B cell (primary cell): ENCODE data around the gene ATAD3B. TPM values are rescaled to one million over a fixed set of nuclear protein-coding genes. Genes with fewer than 3 reads are reported as not detected.
"Not testable (repeated sequence)": the region's sequence is repeated elsewhere in the genome, so short reads cannot be mapped to it uniquely, and the experiment has no call there.

Source experiments
- ATAC-seq: fragments of 200-7000 bp; cut with Tn5 transposase; one replicate; pipeline ENCODE4 v1.10.0; 2021; ENCODE audit warnings: low read depth, mild to moderate bottlenecking, moderate number of reproducible peaks, moderate library complexity
- CTCF ChIA-PET: fragments of 350-600 bp; sonication (Branson Sonifier 250); formaldehyde crosslinking; loops from one replicate; lab custom pipeline; 2021; ENCODE audit warnings: antibody characterized with exemption, inconsistent platforms; lab: Charles Lee
- POLR2A ChIA-PET: fragments of 350-600 bp; sonication (Branson Sonifier 250); formaldehyde crosslinking; loops from one replicate; lab custom pipeline; 2021; ENCODE audit warnings: antibody characterized with exemption; lab: Charles Lee
- DNase-seq: peaks from one replicate; pipeline ENCODE4 v3.0.0; 2013
- H2AFZ ChIP-seq: 2 replicates; pipeline ENCODE4 v1.6.1; 2012; ENCODE audit warnings: mild to moderate bottlenecking, low read depth, low read length; ENCODE audit not compliant: insufficient read depth, poor library complexity, severe bottlenecking
- H3K27ac ChIP-seq, 2 donors: 1 replicate in 1 of 2; 2 replicates in 1 of 2; pipeline ENCODE4 v1.5.1; 2012 to 2013; ENCODE audit warnings: low read length in 2 of 2, mild to moderate bottlenecking in 2 of 2, moderate library complexity in 1 of 2
- H3K27me3 ChIP-seq, 4 experiments: fragments of 200-600 bp in 1 of 4; sonication (generic) in 1 of 4; replicated peaks in 1 of 4; 1 replicate in 2 of 4; 2 replicates in 2 of 4; pipeline versions ENCODE4 v1.6.1 to v1.7.0; 2013 to 2016; ENCODE audit warnings: low read length in 3 of 4, mild to moderate bottlenecking in 2 of 4, mixed read lengths in 1 of 4, moderate library complexity in 1 of 4; ENCODE audit not compliant: insufficient read depth in 4 of 4, control insufficient read depth in 3 of 4; ENCODE audit errors: control extremely low read depth in 1 of 4
- H3K36me3 ChIP-seq, 2 experiments: replicated peaks in 1 of 2; 1 replicate in 1 of 2; 2 replicates in 1 of 2; pipeline versions ENCODE4 v1.6.1 to v1.7.1; 2013; ENCODE audit warnings: low read length in 1 of 2; ENCODE audit not compliant: insufficient read depth in 2 of 2, control insufficient read depth in 1 of 2; ENCODE audit errors: control extremely low read depth in 1 of 2, extremely low read depth in 1 of 2
- H3K4me1 ChIP-seq, 2 donors: fragments of 200-600 bp in 1 of 2; sonication (generic) in 1 of 2; 1 replicate in 1 of 2; 2 replicates in 1 of 2; pipeline versions ENCODE4 v1.5.1 to v1.6.1; 2013 to 2017; ENCODE audit warnings: low read length in 2 of 2; ENCODE audit not compliant: control insufficient read depth in 2 of 2, insufficient read depth in 2 of 2
- H3K4me2 ChIP-seq: replicated peaks from 2 replicates; pipeline ENCODE3; 2012; ENCODE audit warnings: mild to moderate bottlenecking, low read depth, low read length; ENCODE audit not compliant: poor library complexity, severe bottlenecking
- H3K4me3 ChIP-seq, 5 experiments: fragments of 200-600 bp in 1 of 5; sonication (generic) in 1 of 5; 1 replicate in 3 of 5; 2 replicates in 2 of 5; pipeline versions ENCODE4 v1.5.1 to v1.7.0; 2011 to 2016; ENCODE audit warnings: low read length in 4 of 5, mild to moderate bottlenecking in 4 of 5, low read depth in 2 of 5, control low read depth in 1 of 5, moderate library complexity in 1 of 5; ENCODE audit not compliant: insufficient read depth in 1 of 5; ENCODE audit errors: control extremely low read depth in 1 of 5, extremely low read depth in 1 of 5
- H3K79me2 ChIP-seq: fragments of 200-600 bp; sonication (generic); one replicate; pipeline ENCODE4 v1.6.0; 2016; ENCODE audit warnings: low read length; ENCODE audit not compliant: control insufficient read depth, insufficient read depth
- H3K9ac ChIP-seq: fragments of 200-600 bp; sonication (generic); 2 replicates; pipeline ENCODE4 v1.6.1; 2017; ENCODE audit warnings: mild to moderate bottlenecking, low read length, moderate library complexity
- H3K9me3 ChIP-seq, 3 donors: one replicate each; pipeline versions ENCODE4 v1.6.1 to v1.7.1; 2013; ENCODE audit warnings: low read length in 2 of 3; ENCODE audit not compliant: control insufficient read depth in 2 of 3, insufficient read depth in 1 of 3; ENCODE audit errors: control extremely low read depth in 1 of 3
- H4K20me1 ChIP-seq: 2 replicates; pipeline ENCODE4 v1.6.0; 2012; ENCODE audit warnings: mild to moderate bottlenecking, low read length; ENCODE audit not compliant: insufficient read depth, control insufficient read depth, poor library complexity, severe bottlenecking
- H3K27ac Mint-ChIP-seq: one replicate; pipeline ENCODE4 v1.8.0; 2021; ENCODE audit warnings: mixed read lengths
- H3K27me3 Mint-ChIP-seq: one replicate; pipeline ENCODE4 v1.8.0; 2021; ENCODE audit warnings: mixed read lengths
- H3K4me1 Mint-ChIP-seq: one replicate; pipeline ENCODE4 v1.8.0; 2021; ENCODE audit warnings: mixed read lengths
- H3K4me3 Mint-ChIP-seq: one replicate; pipeline ENCODE4 v1.8.0; 2021; ENCODE audit warnings: mixed read lengths
- H3K9me3 Mint-ChIP-seq: one replicate; pipeline ENCODE4 v1.8.0; 2022; ENCODE audit warnings: mixed read lengths; ENCODE audit not compliant: insufficient read depth
- EZH2 ChIP-seq: IDR thresholded peaks from 2 replicates; pipeline ENCODE4 v1.6.1; 2012; ENCODE audit warnings: borderline replicate concordance, low read depth, mild to moderate bottlenecking, moderate library complexity, low read length; ENCODE audit not compliant: insufficient read depth, poor library complexity, severe bottlenecking
- WGBS: methylation state at CpG from one replicate; pipeline ENCODE4 v1.1.5; 2013; ENCODE audit warnings: missing lambda C conversion rate; ENCODE audit not compliant: insufficient coverage; 5-methylcytosine and 5-hydroxymethylcytosine counted together
- intact Hi-C: fragments of 100-400 bp; cut with micrococcal nuclease; formaldehyde crosslinking; loops from one replicate; pipeline ENCODE4 v1.10.0; 2022
- polyA plus RNA-seq: library from polyadenylated mRNA; depleted of rRNA; stranded (reverse); fragments of >200 nt; gene quantifications from 2 replicates; pipeline ENCODE4 v1.2.3, GENCODE V29; 2012
- total RNA-seq, 2 donors: library from RNA; stranded (reverse); fragments of 120-200 nt in 1 of 2; gene quantifications; 1 replicate in 1 of 2; 2 replicates in 1 of 2; pipeline versions ENCODE4 v1.2.3 to v1.2.4, GENCODE V29; 2013 to 2022
- TF ChIP-seq, protein P1 (sequence below): fragments of 200-600 bp; IDR thresholded peaks from one replicate; pipeline ENCODE4 v1.8.0; 2022; ENCODE audit warnings: antibody characterized with exemption, mild to moderate bottlenecking

Gene ATAD3B
- total and polyA plus RNA-seq, 2 donors (not counting 1 experiment from before 2014, with no cell fraction given), result 50.9 to 51.5 TPM

DNA sequence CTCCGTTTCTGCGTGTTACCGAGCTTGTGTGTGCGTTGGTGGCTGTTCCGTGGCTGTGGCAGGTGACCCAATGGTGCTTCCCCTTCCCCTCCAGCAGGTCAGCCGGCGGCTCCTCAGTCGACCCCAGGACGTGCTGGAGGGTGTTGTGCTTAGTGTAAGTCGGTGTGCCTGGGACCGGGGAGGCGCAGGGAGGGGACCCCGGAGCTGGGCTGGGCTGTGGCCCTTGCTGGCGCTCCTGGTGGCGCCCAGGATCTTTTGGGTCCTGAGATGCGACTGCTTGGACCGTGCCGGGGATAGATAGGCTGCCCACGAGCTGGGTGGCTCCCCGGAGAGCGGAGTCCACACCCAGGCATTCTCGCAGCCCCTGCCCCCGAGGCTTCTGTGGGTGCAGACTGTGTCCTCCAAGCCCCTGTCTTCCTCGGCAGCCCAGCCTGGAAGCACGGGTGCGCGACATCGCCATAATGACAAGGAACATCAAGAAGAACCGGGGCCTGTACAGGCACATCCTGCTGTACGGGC lies 16.1 kb upstream of the ATAD3B start:
- H3K9ac ChIP-seq, result no peak overlapping the region
- ChIA-PET CTCF (no interaction called here), POLR2A (no interaction called here)
- no peak overlapping the region for H3K4me2 ChIP-seq
- peaks cover 0 to 4% (median 0%) of the 10 kb centered on the region in 4 experiments for H3K27me3 ChIP-seq
- no peaks in the 10 kb centered on the region for H3K79me2 ChIP-seq
- no peaks in the 10 kb centered on the region for H3K4me1 ChIP-seq
- no peak for ATAC-seq
- intact Hi-C loops, result no loop called here
- H4K20me1 ChIP-seq, result no peaks in the 10 kb centered on the region
- Mint-ChIP-seq H3K4me3 (no peak overlapping the region), H3K9me3 (no peaks in the 10 kb centered on the region), H3K4me1 (no peaks in the 10 kb centered on the region), H3K27ac (no peak overlapping the region), H3K27me3 (no peaks in the 10 kb centered on the region)
- TF ChIP-seq, protein P1, sequence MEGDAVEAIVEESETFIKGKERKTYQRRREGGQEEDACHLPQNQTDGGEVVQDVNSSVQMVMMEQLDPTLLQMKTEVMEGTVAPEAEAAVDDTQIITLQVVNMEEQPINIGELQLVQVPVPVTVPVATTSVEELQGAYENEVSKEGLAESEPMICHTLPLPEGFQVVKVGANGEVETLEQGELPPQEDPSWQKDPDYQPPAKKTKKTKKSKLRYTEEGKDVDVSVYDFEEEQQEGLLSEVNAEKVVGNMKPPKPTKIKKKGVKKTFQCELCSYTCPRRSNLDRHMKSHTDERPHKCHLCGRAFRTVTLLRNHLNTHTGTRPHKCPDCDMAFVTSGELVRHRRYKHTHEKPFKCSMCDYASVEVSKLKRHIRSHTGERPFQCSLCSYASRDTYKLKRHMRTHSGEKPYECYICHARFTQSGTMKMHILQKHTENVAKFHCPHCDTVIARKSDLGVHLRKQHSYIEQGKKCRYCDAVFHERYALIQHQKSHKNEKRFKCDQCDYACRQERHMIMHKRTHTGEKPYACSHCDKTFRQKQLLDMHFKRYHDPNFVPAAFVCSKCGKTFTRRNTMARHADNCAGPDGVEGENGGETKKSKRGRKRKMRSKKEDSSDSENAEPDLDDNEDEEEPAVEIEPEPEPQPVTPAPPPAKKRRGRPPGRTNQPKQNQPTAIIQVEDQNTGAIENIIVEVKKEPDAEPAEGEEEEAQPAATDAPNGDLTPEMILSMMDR, result no peak
- TF ChIP-seq EZH2, result no peak
- no peaks in the 10 kb centered on the region for H3K36me3 ChIP-seq
- WGBS, result 93% methylated on average over 25 of the region's 30 CpGs
- no peak for DNase-seq
- H3K9me3 ChIP-seq, result no peaks in the 10 kb centered on the region
- H3K4me3 ChIP-seq, result no peak overlapping the region
- H2AFZ ChIP-seq, result no peak overlapping the region
- no peak overlapping the region for H3K27ac ChIP-seq

DNA sequence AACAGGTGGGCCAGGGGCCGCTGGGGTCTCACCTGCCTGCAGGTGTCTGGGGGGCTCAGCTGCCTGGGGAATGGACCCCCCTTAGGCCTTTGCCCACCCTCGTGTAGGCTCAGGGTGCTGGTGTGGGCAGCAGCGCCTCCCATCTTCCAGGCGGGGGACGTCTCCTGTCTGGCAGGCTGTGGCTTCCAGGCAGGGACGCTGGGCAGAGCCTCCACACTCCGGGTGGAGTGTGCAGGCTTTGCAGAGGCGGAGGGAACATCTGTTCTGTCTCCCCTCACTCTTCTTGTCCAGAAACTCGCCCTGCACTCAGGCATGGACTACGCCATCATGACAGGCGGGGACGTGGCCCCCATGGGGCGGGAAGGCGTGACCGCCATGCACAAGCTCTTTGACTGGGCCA lies 15.6 kb upstream of the ATAD3B start:
- intact Hi-C loops, H3K27ac Mint-ChIP-seq, POLR2A ChIA-PET, H3K4me2 ChIP-seq, H3K9ac ChIP-seq, ATAC-seq, H3K27me3 ChIP-seq, H2AFZ ChIP-seq, H4K20me1 ChIP-seq, H3K79me2 ChIP-seq, H3K4me1 Mint-ChIP-seq, H3K27me3 Mint-ChIP-seq, H3K9me3 Mint-ChIP-seq, DNase-seq, H3K36me3 ChIP-seq, CTCF ChIA-PET, H3K4me3 Mint-ChIP-seq, H3K4me3 ChIP-seq, H3K27ac ChIP-seq, H3K9me3 ChIP-seq, H3K4me1 ChIP-seq: not testable (repeated sequence)
- WGBS, result no CpG with 5 or more reads among the region's 15 CpGs

DNA sequence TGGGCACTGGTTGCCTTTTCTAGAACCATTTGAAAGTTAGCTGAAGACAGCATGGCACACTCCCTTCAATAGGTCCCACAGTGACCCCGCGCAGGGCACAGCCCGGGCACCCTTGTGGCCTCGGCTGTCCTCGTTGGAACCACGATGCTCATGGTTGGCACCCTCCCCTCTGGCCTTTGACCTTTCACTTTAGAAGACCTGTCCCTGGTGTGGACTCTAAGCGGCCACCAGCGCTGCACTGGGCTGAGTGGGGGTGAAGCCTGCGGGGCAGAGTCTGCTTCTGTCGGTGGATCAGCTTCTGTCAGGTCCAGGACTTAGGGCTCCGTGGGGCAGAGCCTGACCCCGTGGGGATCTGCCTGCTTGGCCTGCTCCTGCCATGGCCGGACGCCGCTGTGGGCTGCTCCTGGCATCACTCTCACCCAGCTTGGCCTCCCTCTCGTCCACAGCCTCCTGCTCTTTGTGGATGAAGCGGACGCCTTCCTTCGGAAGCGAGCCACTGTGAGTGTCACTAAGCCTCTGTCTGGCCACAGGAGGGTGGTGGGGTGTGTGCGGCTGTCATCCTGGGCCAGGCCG lies 14.8 kb upstream of the ATAD3B start:
- H4K20me1 ChIP-seq, H3K79me2 ChIP-seq, H3K4me2 ChIP-seq, DNase-seq, H3K9me3 Mint-ChIP-seq, intact Hi-C loops, H3K27me3 Mint-ChIP-seq, ATAC-seq, H3K9ac ChIP-seq, H3K9me3 ChIP-seq, H3K4me1 ChIP-seq, H3K4me1 Mint-ChIP-seq, H3K27ac Mint-ChIP-seq, H3K27ac ChIP-seq, H3K4me3 ChIP-seq, CTCF ChIA-PET, H3K4me3 Mint-ChIP-seq, H3K36me3 ChIP-seq, POLR2A ChIA-PET, H2AFZ ChIP-seq: not testable (repeated sequence)
- 80% methylated on average over 13 of the region's 22 CpGs for WGBS
- H3K27me3 ChIP-seq, result peaks cover 0 to 12% (median 0%) of the 10 kb centered on the region in 4 experiments
